HG02885 (cell line): ENCODE results near the gene GSTM2.
"Not testable (repeated sequence)": the region's sequence is repeated elsewhere in the genome, so short reads cannot be mapped to it uniquely, and the experiment has no call there.

Experiments used
- ATAC-seq: cut with Tn5 transposase; IDR thresholded peaks from one replicate; pipeline ENCODE4 v1.9.1; 2021; ENCODE audit warnings: mild to moderate bottlenecking; ENCODE audit not compliant: unreplicated experiment, poor library complexity

GSTM2 gene

GRCh38 chr1:109673861-109674260, 6.0 kb downstream of the GSTM2 start:
- ATAC-seq: not testable (repeated sequence)

GRCh38 chr1:109676683-109677381, 9.0 kb downstream of the GSTM2 start:
- ATAC-seq: not testable (repeated sequence)

- no peak for ATAC-seq
Observed at GRCh38 chr1:109677459-109677858, 9.6 kb downstream of the GSTM2 start.

GRCh38 chr1:109678637-109679036, 10.8 kb downstream of the GSTM2 start:
- ATAC-seq: not testable (repeated sequence)

GRCh38 chr1:109684777-109685176, 16.9 kb downstream of the GSTM2 start:
- ATAC-seq: not testable (repeated sequence)

- not testable (repeated sequence) for ATAC-seq
Observed at GRCh38 chr1:109685399-109685798, 17.5 kb downstream of the GSTM2 start.

- ATAC-seq: not testable (repeated sequence)
Observed at GRCh38 chr1:109685890-109686289, 18.0 kb downstream of the GSTM2 start.

GRCh38 chr1:109687109-109687508, 19.3 kb downstream of the GSTM2 start:
- ATAC-seq: peak; percentile 3

- ATAC-seq: peak; percentile 99
Observed at GRCh38 chr1:109687641-109688499, 20.0 kb downstream of the GSTM2 start, which contains the start of gene GSTM1. Gene GSTM1 (plus strand): TSS chr1:109687817. CDS start chr1:109687874, 57 bp downstream.

- no peak for ATAC-seq
Observed at GRCh38 chr1:109689844-109690405, 22.1 kb downstream of the GSTM2 start.

GRCh38 chr1:109691759-109692158, 23.9 kb downstream of the GSTM2 start:
- ATAC-seq: no peak

GRCh38 chr1:109694400-109694799, 26.5 kb downstream of the GSTM2 start:
- ATAC-seq: not testable (repeated sequence)

GRCh38 chr1:109695138-109695537, 27.3 kb downstream of the GSTM2 start:
- not testable (repeated sequence) for ATAC-seq

- ATAC-seq: no peak
Observed at GRCh38 chr1:109697066-109697465, 29.2 kb downstream of the GSTM2 start.

GRCh38 chr1:109697861-109698260, 30.0 kb downstream of the GSTM2 start:
- not testable (repeated sequence) for ATAC-seq

- ATAC-seq: not testable (repeated sequence)
Observed at GRCh38 chr1:109702940-109703339, 35.1 kb downstream of the GSTM2 start.

GRCh38 chr1:109704173-109704572, 36.3 kb downstream of the GSTM2 start:
- no peak for ATAC-seq

- ATAC-seq: no peak
Observed at GRCh38 chr1:109705411-109705810, 37.6 kb downstream of the GSTM2 start.

GRCh38 chr1:109708949-109709348, 41.1 kb downstream of the GSTM2 start:
- not testable (repeated sequence) for ATAC-seq

- not testable (repeated sequence) for ATAC-seq
Observed at GRCh38 chr1:109709822-109710221, 42.0 kb downstream of the GSTM2 start.
